ENCODE results near the gene LPIN1.

LPIN1 gene

GRCh38 chr2:11708106-11708505 is 38.3 kb upstream of the LPIN1 start:
- no peak overlapping the region for H3K27ac Mint-ChIP-seq
- no peaks in the 10 kb centered on the region for H3K36me3 Mint-ChIP-seq (ENCODE audit: low read depth)
- H3K27me3 Mint-ChIP-seq (ENCODE audit: low read depth): peaks cover 3% of the 10 kb centered on the region
- H3K4me3 Mint-ChIP-seq: no peak overlapping the region
- no peak for TF ChIP-seq CTCF (IDR thresholded peaks at IDR 0.05; ENCODE audit: unreplicated experiment in 3 of 3)
- peaks cover 5% of the 10 kb centered on the region for H3K9me3 Mint-ChIP-seq
- H3K4me1 Mint-ChIP-seq: peaks cover 29% of the 10 kb centered on the region

GRCh38 chr2:11709293-11709692 is 37.1 kb upstream of the LPIN1 start:
- peaks cover 3% of the 10 kb centered on the region for H3K27me3 Mint-ChIP-seq (ENCODE audit: low read depth)
- peak overlapping the region in 1 of 3 experiments; percentile 73 for H3K27ac Mint-ChIP-seq
- H3K4me1 Mint-ChIP-seq: peaks cover 29% of the 10 kb centered on the region
- no peaks in the 10 kb centered on the region for H3K36me3 Mint-ChIP-seq (ENCODE audit: low read depth)
- peaks cover 5% of the 10 kb centered on the region for H3K9me3 Mint-ChIP-seq
- no peak overlapping the region for H3K4me3 Mint-ChIP-seq
- TF ChIP-seq CTCF (IDR thresholded peaks at IDR 0.05; ENCODE audit: unreplicated experiment in 3 of 3): no peak

GRCh38 chr2:11710210-11710609 is 36.2 kb upstream of the LPIN1 start:
- Mint-ChIP-seq H3K36me3 (ENCODE audit: low read depth) (no peaks in the 10 kb centered on the region), H3K27ac (peak overlapping the region in 2 of 3 experiments; percentile 47 to 73), H3K4me1 (peaks cover 29% of the 10 kb centered on the region), H3K27me3 (ENCODE audit: low read depth) (peaks cover 3% of the 10 kb centered on the region), H3K9me3 (peaks cover 5% of the 10 kb centered on the region), H3K4me3 (peak overlapping the region in 1 of 3 experiments; percentile 15)
- no peak for TF ChIP-seq CTCF (IDR thresholded peaks at IDR 0.05; ENCODE audit: unreplicated experiment in 3 of 3)

DNA sequence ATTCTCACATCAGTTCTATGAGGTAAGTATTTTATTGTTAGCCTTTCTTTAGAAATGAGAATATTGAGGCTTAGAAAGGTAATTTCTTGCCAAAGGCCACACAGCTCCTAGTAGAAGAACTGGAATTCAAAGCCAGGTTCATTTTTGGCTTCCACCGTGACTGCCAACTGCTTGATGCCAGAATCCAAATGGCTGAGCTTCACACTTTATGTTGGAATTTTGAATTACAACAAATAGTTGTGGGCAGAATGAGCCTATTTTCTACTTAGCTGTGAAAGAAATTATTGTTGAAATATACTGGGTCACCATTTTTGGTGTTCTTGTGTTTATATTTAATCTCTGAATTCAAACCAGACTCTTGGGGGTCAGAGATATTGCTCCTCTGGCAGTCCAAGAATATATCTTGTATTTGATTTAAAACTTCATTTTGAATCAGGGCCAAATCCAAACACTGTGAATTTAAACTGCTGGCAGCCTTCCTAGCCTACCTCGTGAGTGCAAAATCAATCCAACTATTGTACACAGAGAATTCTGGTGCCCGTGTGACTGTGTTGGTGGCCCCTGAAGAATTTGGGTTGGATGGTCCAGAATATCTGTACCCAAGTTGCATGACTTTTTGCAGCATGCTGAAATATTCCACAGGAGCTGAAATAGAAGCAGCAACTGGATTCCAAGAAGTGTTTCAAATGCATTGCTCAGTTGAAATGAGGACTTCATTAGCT is 35.6 kb upstream of the LPIN1 start:
- H3K36me3 Mint-ChIP-seq (ENCODE audit: low read depth): no peaks in the 10 kb centered on the region
- H3K27me3 Mint-ChIP-seq (ENCODE audit: low read depth): peaks cover 3% of the 10 kb centered on the region
- H3K4me3 Mint-ChIP-seq: no peak overlapping the region
- peak overlapping the region in 2 of 3 experiments; percentile 47 to 73 for H3K27ac Mint-ChIP-seq
- peaks cover 29% of the 10 kb centered on the region for H3K4me1 Mint-ChIP-seq
- no peaks in the 10 kb centered on the region for H3K9me3 Mint-ChIP-seq
- no peak for TF ChIP-seq CTCF (IDR thresholded peaks at IDR 0.05; ENCODE audit: unreplicated experiment in 3 of 3)

DNA sequence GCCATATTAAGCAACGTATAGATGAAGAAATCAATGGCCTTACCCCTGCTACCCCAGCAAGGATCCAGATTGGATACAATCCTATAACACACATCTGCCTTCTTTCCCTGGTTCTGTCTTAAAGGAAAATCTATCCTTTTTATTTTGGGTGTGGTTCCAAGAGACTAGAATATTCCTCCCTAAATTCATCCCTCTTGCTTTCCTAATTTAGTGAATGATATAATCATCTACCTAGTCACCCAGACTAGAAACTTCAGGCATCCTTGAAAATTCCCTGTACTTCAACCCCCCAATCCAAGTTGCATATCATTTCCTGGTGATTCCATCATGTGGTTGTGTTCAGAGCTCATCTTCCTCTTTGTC is 35.1 kb upstream of the LPIN1 start:
- Mint-ChIP-seq H3K27me3 (ENCODE audit: low read depth) (no peaks in the 10 kb centered on the region), H3K36me3 (ENCODE audit: low read depth) (no peaks in the 10 kb centered on the region), H3K4me3 (no peak overlapping the region), H3K9me3 (no peaks in the 10 kb centered on the region), H3K4me1 (peaks cover 29% of the 10 kb centered on the region), H3K27ac (peak overlapping the region in 2 of 3 experiments; percentile 47 to 73)
- TF ChIP-seq CTCF (IDR thresholded peaks at IDR 0.05; ENCODE audit: unreplicated experiment in 3 of 3): no peak

GRCh38 chr2:11711751-11712150 is 34.7 kb upstream of the LPIN1 start:
- no peak for TF ChIP-seq CTCF (IDR thresholded peaks at IDR 0.05; ENCODE audit: unreplicated experiment in 3 of 3)
- Mint-ChIP-seq H3K36me3 (ENCODE audit: low read depth) (no peaks in the 10 kb centered on the region), H3K27ac (peak overlapping the region in 2 of 3 experiments; percentile 47 to 73), H3K4me3 (no peak overlapping the region), H3K27me3 (ENCODE audit: low read depth) (no peaks in the 10 kb centered on the region), H3K9me3 (no peaks in the 10 kb centered on the region), H3K4me1 (peaks cover 32% of the 10 kb centered on the region)
